Mucosa of descending colon (tissue), 3 donors: ENCODE measurements around the gene FILIP1. TPM values are rescaled to one million over a fixed set of nuclear protein-coding genes. Genes with fewer than 3 reads are reported as not detected.

Experiments used
- ATAC-seq: fragments of 200-7000 bp; cut with Tn5 transposase; one replicate; pipeline ENCODE4 v1.9.1; 2020; ENCODE audit warnings: mild to moderate bottlenecking, moderate library complexity
- DNase-seq, 3 donors: peaks; one replicate each; pipeline ENCODE4 v3.0.0-alpha.2; 2020
- H3K36me3 ChIP-seq: fragments of 200-600 bp; one replicate; pipeline ENCODE4 v1.8.0; 2021; ENCODE audit warnings: low read depth, mild to moderate bottlenecking
- H3K4me1 ChIP-seq: fragments of 200-600 bp; one replicate; pipeline ENCODE4 v1.8.0; 2021; ENCODE audit warnings: low read depth, mild to moderate bottlenecking
- H3K4me3 ChIP-seq: fragments of 200-600 bp; one replicate; pipeline ENCODE4 v1.8.0; 2021; ENCODE audit warnings: mild to moderate bottlenecking
- H3K9me3 ChIP-seq: fragments of 200-600 bp; one replicate; pipeline ENCODE4 v1.8.0; 2021; ENCODE audit warnings: mild to moderate bottlenecking
- CTCF ChIP-seq: fragments of 200-600 bp; IDR thresholded peaks from one replicate; pipeline ENCODE4 v1.8.0; 2022; ENCODE audit warnings: antibody characterized with exemption, mild to moderate bottlenecking
- intact Hi-C, 2 donors: fragments of 100-400 bp; cut with DNase I in 1 of 2; cut with micrococcal nuclease in 1 of 2; formaldehyde crosslinking; loops; one replicate each; pipeline versions ENCODE4 v1.11.0 to v1.11.1; 2022; cut with DNase I, micrococcal nuclease
- total RNA-seq, 3 donors: library from RNA; stranded (reverse); fragmentation: NEBNext Ultra II Directional in 2 of 3; extraction: Animal tissue kit (Norgen Biotek cat#: 25700) in 2 of 3; gene quantifications; one replicate each; pipeline versions ENCODE4 v1.2.1 to v1.2.4, GENCODE V29; 2021 to 2023
- donor health status: DM: no; HTN: no; CAD: no; lungs with moderate emphysema.
- donor health status: DM: no; HTN: no; CAD: no.
- donor health status: DM: no; HTN: yes; CAD: no.

FILIP1 gene
- total RNA-seq, 3 donors from 2014 or later, result 1.0 to 49.8 (median 3.6) TPM

GRCh38 chr6:75501756-75502155 is 8.2 kb upstream of the FILIP1 start:
- no peaks in the 10 kb centered on the region for H3K9me3 ChIP-seq
- no peak overlapping the region for H3K4me3 ChIP-seq
- TF ChIP-seq CTCF, result no peak
- intact Hi-C loops, result no loop called here
- ATAC-seq (no peak), DNase-seq (no peak)
- H3K4me1 ChIP-seq, result no peaks in the 10 kb centered on the region
- no peaks in the 10 kb centered on the region for H3K36me3 ChIP-seq

GRCh38 chr6:75499640-75500039 is 6.0 kb upstream of the FILIP1 start:
- intact Hi-C loops, result no loop called here
- DNase-seq, result no peak
- Histone ChIP-seq H3K36me3 (no peaks in the 10 kb centered on the region), H3K9me3 (no peaks in the 10 kb centered on the region), H3K4me1 (no peaks in the 10 kb centered on the region), H3K4me3 (no peak overlapping the region)
- no peak for TF ChIP-seq CTCF
- ATAC-seq, result no peak

GRCh38 chr6:75498862-75499261 is 5.3 kb upstream of the FILIP1 start:
- H3K4me1 ChIP-seq, result no peaks in the 10 kb centered on the region
- H3K4me3 ChIP-seq, result no peak overlapping the region
- DNase-seq (no peak), ATAC-seq (no peak)
- no peaks in the 10 kb centered on the region for H3K36me3 ChIP-seq
- intact Hi-C loops, result no loop called here
- TF ChIP-seq CTCF, result no peak
- H3K9me3 ChIP-seq, result no peaks in the 10 kb centered on the region

DNA sequence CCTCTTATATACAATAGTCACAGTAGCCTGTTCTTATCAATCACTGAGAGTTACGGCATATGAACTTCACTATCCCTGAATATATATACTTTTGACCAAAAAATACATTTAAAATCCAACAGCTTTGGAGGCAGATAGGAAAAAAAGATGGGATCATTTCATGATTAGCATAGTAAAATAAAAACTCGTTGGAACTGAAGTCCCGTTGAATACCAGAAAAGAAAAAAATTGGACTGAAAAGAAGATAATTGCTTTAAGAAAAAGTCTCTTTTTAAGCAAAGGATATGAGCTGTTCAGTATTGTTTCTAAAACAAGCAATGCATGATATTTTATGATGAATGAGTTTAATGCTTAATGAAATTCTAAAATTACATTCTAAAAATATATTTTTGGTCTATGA is 4.4 kb upstream of the FILIP1 start:
- intact Hi-C loops, result no loop called here
- ATAC-seq (no peak), DNase-seq (no peak)
- Histone ChIP-seq H3K4me1 (no peaks in the 10 kb centered on the region), H3K36me3 (no peaks in the 10 kb centered on the region), H3K4me3 (no peak overlapping the region), H3K9me3 (no peaks in the 10 kb centered on the region)
- no peak for TF ChIP-seq CTCF

GRCh38 chr6:75495011-75495410 is 1.4 kb upstream of the FILIP1 start:
- intact Hi-C loops, result no loop called here
- DNase-seq (no peak), ATAC-seq (no peak)
- H3K9me3 ChIP-seq, result no peaks in the 10 kb centered on the region
- no peak overlapping the region for H3K4me3 ChIP-seq
- no peak for TF ChIP-seq CTCF
- H3K36me3 ChIP-seq, result no peaks in the 10 kb centered on the region
- H3K4me1 ChIP-seq, result no peaks in the 10 kb centered on the region

- DNase-seq (no peak), ATAC-seq (no peak)
- intact Hi-C loops, result no loop called here
- H3K36me3 ChIP-seq, result no peaks in the 10 kb centered on the region
- H3K9me3 ChIP-seq, result no peaks in the 10 kb centered on the region
- no peak for TF ChIP-seq CTCF
- H3K4me1 ChIP-seq, result no peaks in the 10 kb centered on the region
- no peak overlapping the region for H3K4me3 ChIP-seq
These were observed 690 bp upstream of the FILIP1 start for GRCh38 chr6:75494290-75494689.
